Tracheal epithelial cell (primary cell): ENCODE measurements around the gene ASXL2. TPM values are rescaled to one million over a fixed set of nuclear protein-coding genes. Genes with fewer than 3 reads are reported as not detected.

Experiments
- total RNA-seq: library from RNA; depleted of rRNA; stranded (reverse); fragments of >200 nt; gene quantifications from 2 replicates; pipeline ENCODE4 v1.2.1, GENCODE V29; 2014

ASXL2 gene
- total RNA-seq, result 5.8 and 8.5 TPM in 2 replicates

GRCh38 chr2:25878361-25879132, at the start of gene ASXL2:
ASXL2 (minus strand) TSS chr2:25878487; CDS start chr2:25878222, 265 bp downstream.

Other genes with a start within 250 kb of the ASXL2 start
- 5.8 and 13.4 TPM in 2 replicates for gene DTNB, start 204.9 kb downstream of the ASXL2 start, total RNA-seq
- gene KIF3C, start 104.0 kb upstream of the ASXL2 start, total RNA-seq, result 1.9 and 15.4 TPM in 2 replicates
- gene RAB10, start 155.6 kb upstream of the ASXL2 start, total RNA-seq, result 178 and 182 TPM in 2 replicates